A549 (cell line): ENCODE measurements around the gene KCNH3. TPM values are rescaled to one million over a fixed set of nuclear protein-coding genes. Genes with fewer than 3 reads are reported as not detected.

ENCODE experiments used
- ATAC-seq, 2 experiments: fragments of 200-7000 bp in 1 of 2; fragments of >200 bp in 1 of 2; cut with Nextera tagmentation in 1 of 2; cut with Tn5 transposase in 1 of 2; 3 replicates each; pipeline versions ENCODE4 v1.8.0 to v1.9.1; 2018 to 2020; ENCODE audit warnings: mild to moderate bottlenecking in 1 of 2, moderate library complexity in 1 of 2
- CTCF ChIA-PET: fragments of 300-600 bp; sonication (Branson Sonifier 250); formaldehyde crosslinking; extraction: SDS; loops from one replicate; lab custom pipeline; 2021; ENCODE audit warnings: antibody characterized with exemption, inconsistent platforms; lab: Yijun Ruan, JAX
- POLR2A ChIA-PET: fragments of 350-600 bp; formaldehyde crosslinking; extraction: SDS; loops from one replicate; lab custom pipeline; 2021; ENCODE audit warnings: antibody characterized with exemption, inconsistent platforms; lab: Yijun Ruan, JAX
- DNase-seq, 2 experiments: peaks; one replicate each; pipeline versions ENCODE4 v3.0.0 to v3.0.0-alpha.2; 2011 to 2016; ENCODE audit warnings: low read depth in 1 of 2, low spot score in 1 of 2
- FAIRE-seq: peaks from 2 replicates; lab custom pipeline; 2011; peaks lifted over from hg19 to GRCh38; lab: Jason Lieb, UNC
- H3K27ac ChIP-seq, 2 experiments: fragments of >200 bp; sonication (Bioruptor Twin); formaldehyde crosslinking; 3 replicates each; pipeline ENCODE4 v1.5.1; 2016 to 2017
- H3K4me1 ChIP-seq: fragments of >200 bp; sonication (Bioruptor Twin); formaldehyde crosslinking; 3 replicates; pipeline ENCODE4 v1.6.1; 2016
- H3K4me2 ChIP-seq: fragments of >200 bp; sonication (Bioruptor Twin); formaldehyde crosslinking; 3 replicates; pipeline ENCODE4 v1.6.1; 2016
- H3K4me3 ChIP-seq: fragments of >200 bp; sonication (Bioruptor Twin); formaldehyde crosslinking; 3 replicates; pipeline ENCODE4 v1.5.1; 2016
- H3K9me3 ChIP-seq: fragments of >200 bp; sonication (Bioruptor Twin); formaldehyde crosslinking; 3 replicates; pipeline ENCODE4 v1.6.1; 2016
- CBX2 ChIP-seq: fragments of 200-600 bp; sonication (generic); IDR thresholded peaks from 2 replicates; pipeline ENCODE4 v1.6.1; 2016; ENCODE audit warnings: low read depth, mild to moderate bottlenecking, borderline replicate concordance
- CHD4 ChIP-seq: fragments of 200-600 bp; sonication (generic); IDR thresholded peaks from 2 replicates; pipeline ENCODE4 v1.6.1; 2016; ENCODE audit warnings: antibody characterized with exemption, mild to moderate bottlenecking, borderline replicate concordance
- E2F6 ChIP-seq: IDR thresholded peaks from 2 replicates; pipeline ENCODE4 v1.6.1; 2012; ENCODE audit warnings: low read depth, borderline replicate concordance
- EHMT2 ChIP-seq: fragments of 200-600 bp; sonication (generic); IDR thresholded peaks from 2 replicates; pipeline ENCODE4 v1.6.1; 2016; ENCODE audit warnings: antibody characterized with exemption, low read depth, mild to moderate bottlenecking, moderate library complexity
- HOXA7 ChIP-seq: fragments of 250-450 bp; sonication (Bioruptor Pico); IDR thresholded peaks from 2 replicates; pipeline ENCODE4 v1.5.0; 2020; ENCODE audit warnings: mild to moderate bottlenecking, moderate library complexity
- KDM1A ChIP-seq: fragments of 200-600 bp; sonication (generic); IDR thresholded peaks from 2 replicates; pipeline ENCODE4 v1.6.1; 2016; ENCODE audit warnings: low read depth, mild to moderate bottlenecking
- RFX5 ChIP-seq: fragments of 450-650 bp; IDR thresholded peaks from 2 replicates; pipeline ENCODE4 v1.7.1; 2014; ENCODE audit warnings: antibody characterized with exemption, mild to moderate bottlenecking, moderate library complexity
- ZFP36 ChIP-seq: fragments of 450-650 bp; IDR thresholded peaks from 2 replicates; pipeline ENCODE4 v1.6.1; 2014; ENCODE audit warnings: borderline replicate concordance; ENCODE audit not compliant: partially characterized antibody
- WGBS: methylation state at CpG from one replicate; pipeline ENCODE4 v1.1.6; 2017; ENCODE audit errors: missing lambda C conversion rate; 5-methylcytosine and 5-hydroxymethylcytosine counted together
- polyA plus RNA-seq, 4 experiments: library from polyadenylated mRNA; depleted of rRNA in 3 of 4; stranded (reverse); fragments of >200 nt; fragmentation: RNase III in 1 of 4; extraction: RNeasy Plus Mini Kit Qiagen cat#74134 plus additional on column Dnase treatment in 1 of 4; gene quantifications; 2 replicates in 3 of 4; 3 replicates in 1 of 4; pipeline ENCODE4 v1.2.3, GENCODE V29; 2011 to 2017
- TF ChIP-seq, protein P1 (sequence below): fragments of 200-600 bp; sonication (generic); IDR thresholded peaks from 2 replicates; pipeline ENCODE4 v1.6.1; 2016; ENCODE audit warnings: antibody characterized with exemption, mild to moderate bottlenecking, moderate library complexity
- TF ChIP-seq, protein P2 (sequence below): fragments of >200 bp; sonication (Bioruptor Twin); formaldehyde crosslinking; IDR thresholded peaks from 3 replicates; pipeline ENCODE4 v1.6.1; 2016
- TF ChIP-seq, protein P3 (sequence below): fragments of >200 bp; sonication (Bioruptor Twin); formaldehyde crosslinking; IDR thresholded peaks from 3 replicates; pipeline ENCODE4 v1.5.1; 2016
- TF ChIP-seq, protein P4 (sequence below): fragments of 250-450 bp; sonication (Bioruptor Pico); IDR thresholded peaks from 2 replicates; pipeline ENCODE4 v1.5.0; 2021; ENCODE audit warnings: mild to moderate bottlenecking, moderate library complexity, borderline replicate concordance

Gene KCNH3
- polyA plus RNA-seq, 2 of the 4 experiments (the other 2 are of a cell fraction): 1.0 to 2.2 TPM

- Histone ChIP-seq H3K4me1 (peaks cover 13% of the 10 kb centered on the region), H3K9me3 (no peaks in the 10 kb centered on the region), H3K27ac (no peak overlapping the region), H3K4me2 (no peak overlapping the region), H3K4me3 (no peak overlapping the region)
- DNase-seq (no peak), FAIRE-seq (no peak), ATAC-seq (no peak)
- ChIA-PET CTCF (interaction anchor here (0.6 to 7.0 kb wide), 10 partner anchors 12 to 234 kb away, joined by 3 to 49 read pairs (median 4); no protein-coding TSS in a partner anchor), POLR2A (no interaction called here)
- TF ChIP-seq RFX5 (no peak), EHMT2 (no peak), KDM1A (no peak), E2F6 (no peak), ZFP36 (no peak), CBX2 (no peak), HOXA7 (CRISPR knock-in tag) (no peak), CHD4 (no peak)
- TF ChIP-seq, protein P1, sequence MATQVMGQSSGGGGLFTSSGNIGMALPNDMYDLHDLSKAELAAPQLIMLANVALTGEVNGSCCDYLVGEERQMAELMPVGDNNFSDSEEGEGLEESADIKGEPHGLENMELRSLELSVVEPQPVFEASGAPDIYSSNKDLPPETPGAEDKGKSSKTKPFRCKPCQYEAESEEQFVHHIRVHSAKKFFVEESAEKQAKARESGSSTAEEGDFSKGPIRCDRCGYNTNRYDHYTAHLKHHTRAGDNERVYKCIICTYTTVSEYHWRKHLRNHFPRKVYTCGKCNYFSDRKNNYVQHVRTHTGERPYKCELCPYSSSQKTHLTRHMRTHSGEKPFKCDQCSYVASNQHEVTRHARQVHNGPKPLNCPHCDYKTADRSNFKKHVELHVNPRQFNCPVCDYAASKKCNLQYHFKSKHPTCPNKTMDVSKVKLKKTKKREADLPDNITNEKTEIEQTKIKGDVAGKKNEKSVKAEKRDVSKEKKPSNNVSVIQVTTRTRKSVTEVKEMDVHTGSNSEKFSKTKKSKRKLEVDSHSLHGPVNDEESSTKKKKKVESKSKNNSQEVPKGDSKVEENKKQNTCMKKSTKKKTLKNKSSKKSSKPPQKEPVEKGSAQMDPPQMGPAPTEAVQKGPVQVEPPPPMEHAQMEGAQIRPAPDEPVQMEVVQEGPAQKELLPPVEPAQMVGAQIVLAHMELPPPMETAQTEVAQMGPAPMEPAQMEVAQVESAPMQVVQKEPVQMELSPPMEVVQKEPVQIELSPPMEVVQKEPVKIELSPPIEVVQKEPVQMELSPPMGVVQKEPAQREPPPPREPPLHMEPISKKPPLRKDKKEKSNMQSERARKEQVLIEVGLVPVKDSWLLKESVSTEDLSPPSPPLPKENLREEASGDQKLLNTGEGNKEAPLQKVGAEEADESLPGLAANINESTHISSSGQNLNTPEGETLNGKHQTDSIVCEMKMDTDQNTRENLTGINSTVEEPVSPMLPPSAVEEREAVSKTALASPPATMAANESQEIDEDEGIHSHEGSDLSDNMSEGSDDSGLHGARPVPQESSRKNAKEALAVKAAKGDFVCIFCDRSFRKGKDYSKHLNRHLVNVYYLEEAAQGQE: no peak
- TF ChIP-seq, protein P2, sequence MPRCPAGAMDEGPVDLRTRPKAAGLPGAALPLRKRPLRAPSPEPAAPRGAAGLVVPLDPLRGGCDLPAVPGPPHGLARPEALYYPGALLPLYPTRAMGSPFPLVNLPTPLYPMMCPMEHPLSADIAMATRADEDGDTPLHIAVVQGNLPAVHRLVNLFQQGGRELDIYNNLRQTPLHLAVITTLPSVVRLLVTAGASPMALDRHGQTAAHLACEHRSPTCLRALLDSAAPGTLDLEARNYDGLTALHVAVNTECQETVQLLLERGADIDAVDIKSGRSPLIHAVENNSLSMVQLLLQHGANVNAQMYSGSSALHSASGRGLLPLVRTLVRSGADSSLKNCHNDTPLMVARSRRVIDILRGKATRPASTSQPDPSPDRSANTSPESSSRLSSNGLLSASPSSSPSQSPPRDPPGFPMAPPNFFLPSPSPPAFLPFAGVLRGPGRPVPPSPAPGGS: no peak
- TF ChIP-seq, protein P3, sequence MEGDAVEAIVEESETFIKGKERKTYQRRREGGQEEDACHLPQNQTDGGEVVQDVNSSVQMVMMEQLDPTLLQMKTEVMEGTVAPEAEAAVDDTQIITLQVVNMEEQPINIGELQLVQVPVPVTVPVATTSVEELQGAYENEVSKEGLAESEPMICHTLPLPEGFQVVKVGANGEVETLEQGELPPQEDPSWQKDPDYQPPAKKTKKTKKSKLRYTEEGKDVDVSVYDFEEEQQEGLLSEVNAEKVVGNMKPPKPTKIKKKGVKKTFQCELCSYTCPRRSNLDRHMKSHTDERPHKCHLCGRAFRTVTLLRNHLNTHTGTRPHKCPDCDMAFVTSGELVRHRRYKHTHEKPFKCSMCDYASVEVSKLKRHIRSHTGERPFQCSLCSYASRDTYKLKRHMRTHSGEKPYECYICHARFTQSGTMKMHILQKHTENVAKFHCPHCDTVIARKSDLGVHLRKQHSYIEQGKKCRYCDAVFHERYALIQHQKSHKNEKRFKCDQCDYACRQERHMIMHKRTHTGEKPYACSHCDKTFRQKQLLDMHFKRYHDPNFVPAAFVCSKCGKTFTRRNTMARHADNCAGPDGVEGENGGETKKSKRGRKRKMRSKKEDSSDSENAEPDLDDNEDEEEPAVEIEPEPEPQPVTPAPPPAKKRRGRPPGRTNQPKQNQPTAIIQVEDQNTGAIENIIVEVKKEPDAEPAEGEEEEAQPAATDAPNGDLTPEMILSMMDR: no peak
- 94% methylated on average over 12 of the region's 12 CpGs for WGBS
Observed at GRCh38 chr12:49565406-49566265, 26.8 kb downstream of the KCNH3 start.

DNA sequence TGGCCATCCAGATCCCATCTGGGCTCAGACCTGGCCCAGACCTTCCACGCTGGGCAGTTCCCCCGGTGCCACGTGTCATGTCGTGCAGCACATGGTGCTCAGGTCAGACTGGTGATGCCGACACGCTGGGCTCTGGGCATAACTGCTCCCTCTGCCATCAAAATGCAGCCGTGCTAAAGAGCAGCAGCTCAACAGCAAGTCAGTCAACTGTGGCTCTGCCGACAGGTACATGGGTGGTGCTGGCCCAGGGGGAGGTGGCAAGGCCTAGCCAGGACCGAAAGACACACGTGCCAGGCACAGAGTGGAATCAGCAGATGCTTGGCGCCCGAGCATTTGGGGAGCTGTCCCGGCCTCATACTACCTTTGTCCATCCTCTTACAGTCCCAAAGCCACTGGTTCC, 27.5 kb downstream of the KCNH3 start:
- ChIA-PET POLR2A (no interaction called here), CTCF (interaction anchor here (0.6 to 7.0 kb wide), 10 partner anchors 8 to 316 kb away, joined by 3 to 49 read pairs (median 5); partner anchors contain the start of gene DNAJC22)
- no peak for DNase-seq
- ATAC-seq: no peak
- TF ChIP-seq, protein P4, sequence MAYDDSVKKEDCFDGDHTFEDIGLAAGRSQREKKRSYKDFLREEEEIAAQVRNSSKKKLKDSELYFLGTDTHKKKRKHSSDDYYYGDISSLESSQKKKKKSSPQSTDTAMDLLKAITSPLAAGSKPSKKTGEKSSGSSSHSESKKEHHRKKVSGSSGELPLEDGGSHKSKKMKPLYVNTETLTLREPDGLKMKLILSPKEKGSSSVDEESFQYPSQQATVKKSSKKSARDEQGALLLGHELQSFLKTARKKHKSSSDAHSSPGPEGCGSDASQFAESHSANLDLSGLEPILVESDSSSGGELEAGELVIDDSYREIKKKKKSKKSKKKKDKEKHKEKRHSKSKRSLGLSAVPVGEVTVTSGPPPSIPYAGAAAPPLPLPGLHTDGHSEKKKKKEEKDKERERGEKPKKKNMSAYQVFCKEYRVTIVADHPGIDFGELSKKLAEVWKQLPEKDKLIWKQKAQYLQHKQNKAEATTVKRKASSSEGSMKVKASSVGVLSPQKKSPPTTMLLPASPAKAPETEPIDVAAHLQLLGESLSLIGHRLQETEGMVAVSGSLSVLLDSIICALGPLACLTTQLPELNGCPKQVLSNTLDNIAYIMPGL (CRISPR knock-in tag): no peak
- TF ChIP-seq CBX2: no peak
- no peaks in the 10 kb centered on the region for H3K9me3 ChIP-seq
- H3K4me3 ChIP-seq: no peak overlapping the region
- peaks cover 13% of the 10 kb centered on the region for H3K4me1 ChIP-seq
- WGBS: 94% methylated on average over 13 of the region's 13 CpGs
- H3K27ac ChIP-seq: no peak overlapping the region
- no peak for FAIRE-seq
- H3K4me2 ChIP-seq: peak overlapping the region; percentile 98
